ENCODE results near the gene BGN. TPM values are rescaled to one million over a fixed set of nuclear protein-coding genes. Genes with fewer than 3 reads are reported as not detected.

The BGN gene
- total RNA-seq, 1 experiment from 2014 or later, result 2.9 TPM

GRCh38 chrX:153473126-153473525, 21.7 kb upstream of the BGN start:
- Histone ChIP-seq H3K4me1 (ENCODE audit: control insufficient read depth, insufficient read depth, low read length) (no peaks in the 10 kb centered on the region), H3K9me3 (ENCODE audit: control insufficient read depth, insufficient read depth, low read depth, low read length) (no peaks in the 10 kb centered on the region), H3K27me3 (ENCODE audit: control insufficient read depth, insufficient read depth, low read length) (no peaks in the 10 kb centered on the region), H3K4me3 (ENCODE audit: low read depth in 2 of 2, low read length in 2 of 2) (no peak overlapping the region), H3K27ac (ENCODE audit: low read length) (no peak overlapping the region), H3K36me3 (ENCODE audit: control insufficient read depth, insufficient read depth, low read length) (no peaks in the 10 kb centered on the region)
- TF ChIP-seq POLR2AphosphoS5 (IDR thresholded peaks at IDR 0.05; ENCODE audit: low read depth, low read length), result no peak
- no peak for TF ChIP-seq REST (IDR thresholded peaks at IDR 0.05; ENCODE audit: insufficient read depth in 1 of 2, low read depth in 2 of 2, low read length in 1 of 2)
- no peak for TF ChIP-seq CTCF (IDR thresholded peaks at IDR 0.05)
- TF ChIP-seq SIN3A (IDR thresholded peaks at IDR 0.05; ENCODE audit: borderline replicate concordance, insufficient read depth, low read depth, low read length), result no peak
- no peak for TF ChIP-seq TCF7L2 (IDR thresholded peaks at IDR 0.05; ENCODE audit: low read depth, low read length)
- ATAC-seq (no peak), DNase-seq (ENCODE audit: low read depth, low spot score) (no peak)
- ChIA-PET POLR2A (no interaction called here), CTCF (interaction anchor here (0.6 to 1.0 kb wide), 3 partner anchors 33 to 441 kb away, joined by 3 to 10 read pairs (median 7); no protein-coding TSS in a partner anchor)
- intact Hi-C loops (cut with micrococcal nuclease; ENCODE audit: unreplicated experiment), result no loop called here
- BruUV-seq (replicated peaks), result no TSS peak
- in situ Hi-C loops (cut with HindIII; ENCODE audit: low pct_unique_long_range_greater_than_20kb, low sequenced_read_pairs), result no loop called here

- H3K4me1 ChIP-seq (ENCODE audit: control insufficient read depth, insufficient read depth, low read length), result no peaks in the 10 kb centered on the region
- H3K9me3 ChIP-seq (ENCODE audit: control insufficient read depth, insufficient read depth, low read depth, low read length), result no peaks in the 10 kb centered on the region
- no TSS peak for BruUV-seq (replicated peaks)
- DNase-seq (ENCODE audit: low read depth, low spot score), result no peak
- no peak for TF ChIP-seq SIN3A (IDR thresholded peaks at IDR 0.05; ENCODE audit: borderline replicate concordance, insufficient read depth, low read depth, low read length)
- no peak for TF ChIP-seq CTCF (IDR thresholded peaks at IDR 0.05)
- no peak for TF ChIP-seq TCF7L2 (IDR thresholded peaks at IDR 0.05; ENCODE audit: low read depth, low read length)
- TF ChIP-seq REST (IDR thresholded peaks at IDR 0.05; ENCODE audit: insufficient read depth in 1 of 2, low read depth in 2 of 2, low read length in 1 of 2), result no peak
- no peak for TF ChIP-seq POLR2AphosphoS5 (IDR thresholded peaks at IDR 0.05; ENCODE audit: low read depth, low read length)
- CTCF ChIA-PET, result interaction anchor here (0.6 kb wide), 1 partner anchor 213 kb away, joined by 3 read pairs; the partner anchor contains the start of gene SLC6A8
- H3K36me3 ChIP-seq (ENCODE audit: control insufficient read depth, insufficient read depth, low read length), result no peaks in the 10 kb centered on the region
- in situ Hi-C loops (cut with HindIII; ENCODE audit: low pct_unique_long_range_greater_than_20kb, low sequenced_read_pairs), result no loop called here
- H3K27ac ChIP-seq (ENCODE audit: low read length), result no peak overlapping the region
- ATAC-seq, result no peak
- H3K27me3 ChIP-seq (ENCODE audit: control insufficient read depth, insufficient read depth, low read length), result no peaks in the 10 kb centered on the region
- intact Hi-C loops (cut with micrococcal nuclease; ENCODE audit: unreplicated experiment), result no loop called here
- no peak overlapping the region for H3K4me3 ChIP-seq (ENCODE audit: low read depth in 2 of 2, low read length in 2 of 2)
- POLR2A ChIA-PET, result no interaction called here
Measured at GRCh38 chrX:153474266-153474665, 20.5 kb upstream of the BGN start.

Measured in Panc1 (cell line).